Smooth muscle cell (in vitro differentiated cells): ENCODE results near the gene PCDHAC2. TPM values are rescaled to one million over a fixed set of nuclear protein-coding genes. Genes with fewer than 3 reads are reported as not detected.

Experiments
- DNase-seq: peaks from one replicate; lab custom pipeline; 2025; ENCODE audit not compliant: unreplicated experiment; lab: John Stamatoyannopoulos, UW
- H2AFZ ChIP-seq: fragments of 200-600 bp; sonication (generic); 2 replicates; pipeline ENCODE4 v1.6.0; 2016; ENCODE audit warnings: antibody characterized with exemption, low read depth, mild to moderate bottlenecking
- H3F3A ChIP-seq: fragments of 200-600 bp; sonication (generic); 2 replicates; pipeline ENCODE4 v1.6.0; 2017; ENCODE audit warnings: antibody characterized with exemption, low read depth
- H3K27ac ChIP-seq: fragments of 200-600 bp; sonication (generic); 2 replicates; pipeline ENCODE4 v1.5.1; 2016; ENCODE audit warnings: low read depth, mild to moderate bottlenecking
- H3K27me3 ChIP-seq: fragments of 200-600 bp; sonication (generic); 2 replicates; pipeline ENCODE4 v1.6.1; 2016; ENCODE audit warnings: low read depth, mild to moderate bottlenecking
- H3K36me3 ChIP-seq: fragments of 200-600 bp; sonication (generic); 2 replicates; pipeline ENCODE4 v1.5.1; 2016; ENCODE audit warnings: low read depth
- H3K4me1 ChIP-seq: fragments of 200-600 bp; sonication (generic); 2 replicates; pipeline ENCODE4 v1.5.1; 2016; ENCODE audit warnings: low read depth
- H3K4me2 ChIP-seq: fragments of 200-600 bp; sonication (generic); 2 replicates; pipeline ENCODE4 v1.6.0; 2016; ENCODE audit warnings: mild to moderate bottlenecking
- H3K4me3 ChIP-seq: fragments of 200-600 bp; sonication (generic); 2 replicates; pipeline ENCODE4 v1.5.1; 2016; ENCODE audit warnings: mild to moderate bottlenecking
- H3K79me2 ChIP-seq: fragments of 200-600 bp; sonication (generic); 2 replicates; pipeline ENCODE4 v1.6.0; 2016; ENCODE audit warnings: low read depth, mild to moderate bottlenecking
- H3K9ac ChIP-seq: fragments of 200-600 bp; sonication (generic); 2 replicates; pipeline ENCODE4 v1.6.0; 2016; ENCODE audit warnings: low read depth
- H3K9me3 ChIP-seq: fragments of 200-600 bp; sonication (generic); replicated peaks from 2 replicates; pipeline ENCODE4 v1.5.1; 2016; ENCODE audit warnings: low read depth
- H4K20me1 ChIP-seq: fragments of 200-600 bp; sonication (generic); 2 replicates; pipeline ENCODE4 v1.6.0; 2016; ENCODE audit warnings: low read depth
- WGBS: methylation state at CpG from one replicate; pipeline ENCODE4 v1.1.7; 2016; ENCODE audit warnings: low lambda C conversion rate; 5-methylcytosine and 5-hydroxymethylcytosine counted together
- polyA plus RNA-seq: library from polyadenylated mRNA; unstranded; fragments of >200 nt; fragmentation: Nextera tagmentation; extraction: Ambion mirVana; gene quantifications from 2 replicates; pipeline ENCODE4 v1.2.1, GENCODE V29; 2016
- total RNA-seq: library from RNA; depleted of rRNA; stranded (reverse); fragments of >200 nt; gene quantifications from 2 replicates; pipeline ENCODE4 v1.2.3, GENCODE V29; 2014
- TF ChIP-seq, protein P1 (sequence below): fragments of 200-600 bp; sonication (generic); IDR thresholded peaks from 2 replicates; pipeline ENCODE4 v1.5.1; 2017; ENCODE audit warnings: borderline replicate concordance, mild to moderate bottlenecking, antibody characterized with exemption; ENCODE audit not compliant: insufficient read depth, poor library complexity, severe bottlenecking

PCDHAC2 gene
- total and polyA plus RNA-seq, 2 experiments from 2014 or later: 4.7 to 5.2 TPM

DNA sequence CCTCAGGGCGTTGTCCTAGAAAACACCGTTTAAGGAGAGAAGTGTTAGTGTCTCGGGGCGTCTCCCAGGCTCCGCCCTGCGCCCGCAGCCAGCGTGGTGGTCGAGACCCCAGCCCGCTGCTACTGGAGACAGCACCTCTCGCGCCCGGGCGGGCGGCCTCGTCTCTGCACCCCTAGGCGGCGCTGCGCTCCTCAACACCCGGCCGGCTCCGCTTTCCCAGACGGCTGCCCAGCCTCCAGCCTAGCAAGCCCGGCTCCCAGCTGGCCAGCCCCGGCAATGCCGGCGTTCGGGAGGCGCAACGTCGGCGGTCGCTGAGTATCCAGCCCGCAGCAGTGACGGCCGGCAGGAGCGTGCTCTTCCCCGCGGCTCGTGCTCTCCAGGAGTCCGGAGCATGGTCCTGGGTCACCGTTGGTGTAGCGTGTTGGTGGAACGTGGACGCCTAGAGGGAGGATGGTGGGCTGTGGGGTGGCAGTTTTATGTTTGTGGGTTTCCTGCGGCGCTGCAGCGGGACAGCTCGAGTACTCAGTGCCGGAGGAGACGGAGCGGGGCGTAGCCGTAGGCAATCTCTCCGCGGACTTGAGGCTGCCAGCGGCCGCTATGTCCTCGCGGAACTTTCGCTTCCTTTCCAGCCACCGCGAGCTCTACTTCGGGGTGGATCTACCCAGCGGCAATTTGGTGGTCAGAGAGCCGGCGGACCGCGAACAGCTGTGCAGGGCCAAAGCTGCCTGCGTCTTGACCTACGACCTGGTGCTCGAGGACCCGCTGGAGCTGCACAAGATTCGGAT, 39.6 kb upstream of the PCDHAC2 start:
- Histone ChIP-seq H3K4me3 (peak overlapping the region; percentile 73), H2AFZ (peak overlapping the region; percentile 74), H3K4me2 (peak overlapping the region; percentile 96), H3K27me3 (no peaks in the 10 kb centered on the region), H4K20me1 (peaks cover 56% of the 10 kb centered on the region), H3K9ac (peak overlapping the region; percentile 10), H3F3A (peaks cover 6% of the 10 kb centered on the region), H3K79me2 (no peaks in the 10 kb centered on the region), H3K27ac (no peak overlapping the region), H3K36me3 (no peaks in the 10 kb centered on the region), H3K9me3 (no peaks in the 10 kb centered on the region), H3K4me1 (peaks cover 4% of the 10 kb centered on the region)
- DNase-seq: peak; percentile 77
- TF ChIP-seq, protein P1, sequence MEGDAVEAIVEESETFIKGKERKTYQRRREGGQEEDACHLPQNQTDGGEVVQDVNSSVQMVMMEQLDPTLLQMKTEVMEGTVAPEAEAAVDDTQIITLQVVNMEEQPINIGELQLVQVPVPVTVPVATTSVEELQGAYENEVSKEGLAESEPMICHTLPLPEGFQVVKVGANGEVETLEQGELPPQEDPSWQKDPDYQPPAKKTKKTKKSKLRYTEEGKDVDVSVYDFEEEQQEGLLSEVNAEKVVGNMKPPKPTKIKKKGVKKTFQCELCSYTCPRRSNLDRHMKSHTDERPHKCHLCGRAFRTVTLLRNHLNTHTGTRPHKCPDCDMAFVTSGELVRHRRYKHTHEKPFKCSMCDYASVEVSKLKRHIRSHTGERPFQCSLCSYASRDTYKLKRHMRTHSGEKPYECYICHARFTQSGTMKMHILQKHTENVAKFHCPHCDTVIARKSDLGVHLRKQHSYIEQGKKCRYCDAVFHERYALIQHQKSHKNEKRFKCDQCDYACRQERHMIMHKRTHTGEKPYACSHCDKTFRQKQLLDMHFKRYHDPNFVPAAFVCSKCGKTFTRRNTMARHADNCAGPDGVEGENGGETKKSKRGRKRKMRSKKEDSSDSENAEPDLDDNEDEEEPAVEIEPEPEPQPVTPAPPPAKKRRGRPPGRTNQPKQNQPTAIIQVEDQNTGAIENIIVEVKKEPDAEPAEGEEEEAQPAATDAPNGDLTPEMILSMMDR: peak; percentile 94
- under 1% methylated on average over 74 of the region's 74 CpGs for WGBS

DNA sequence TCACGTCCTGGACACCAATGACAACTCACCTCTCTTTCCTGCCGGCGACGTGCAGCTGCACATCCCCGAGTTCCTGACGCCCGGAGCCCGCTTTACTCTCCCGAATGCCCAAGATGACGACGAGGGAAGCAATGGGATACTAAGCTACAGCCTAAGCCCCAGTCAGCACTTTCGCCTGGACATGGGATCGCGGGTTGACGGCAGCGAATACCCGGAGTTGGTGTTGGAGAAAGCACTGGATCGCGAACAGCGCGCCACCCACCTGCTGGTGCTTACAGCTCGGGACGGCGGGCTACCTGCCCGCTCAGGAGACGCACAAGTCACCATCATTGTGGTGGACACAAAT, 39.1 kb upstream of the PCDHAC2 start:
- 5% methylated on average over 26 of the region's 26 CpGs for WGBS
- Histone ChIP-seq H3K9ac (peak overlapping the region; percentile 10), H3K4me3 (peak overlapping the region; percentile 73)

DNA sequence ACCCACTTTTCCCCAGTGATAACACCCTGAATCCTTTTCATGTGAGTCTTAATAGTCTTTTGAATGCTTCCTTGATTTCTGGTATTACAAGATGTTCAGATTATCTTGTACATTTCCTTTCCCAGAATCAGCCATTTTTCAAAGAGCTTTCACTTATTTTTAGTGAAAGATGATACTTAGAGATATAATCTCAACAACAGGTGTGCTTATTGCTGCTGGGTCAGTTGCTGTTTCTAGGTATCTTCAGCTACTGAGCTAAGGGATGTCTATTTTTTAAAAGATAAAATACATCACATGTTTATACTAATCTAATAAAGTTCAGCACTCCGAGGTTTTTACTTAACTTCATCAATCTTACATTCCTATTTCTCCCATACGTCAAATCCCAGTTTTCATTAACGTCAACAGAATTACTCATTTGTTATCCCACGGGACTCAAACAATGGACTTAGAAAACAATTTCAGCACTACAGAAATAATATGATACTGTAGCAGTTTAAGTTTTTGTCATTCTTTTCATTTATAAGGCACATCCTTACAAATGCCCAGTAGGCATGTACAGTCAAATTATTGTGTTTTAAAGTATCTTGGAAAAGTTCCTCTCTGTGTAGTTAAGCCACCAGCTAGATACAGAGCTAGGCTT, 31.2 kb upstream of the PCDHAC2 start:
- no peaks in the 10 kb centered on the region for H3K27me3 ChIP-seq
- H3K27ac ChIP-seq: no peak overlapping the region
- no peaks in the 10 kb centered on the region for H3K79me2 ChIP-seq
- H2AFZ ChIP-seq: no peak overlapping the region
- DNase-seq: no peak
- H3K9me3 ChIP-seq: no peaks in the 10 kb centered on the region
- H3K9ac ChIP-seq: no peak overlapping the region
- peaks cover 23% of the 10 kb centered on the region for H4K20me1 ChIP-seq
- H3K4me2 ChIP-seq: no peak overlapping the region
- H3K36me3 ChIP-seq: no peaks in the 10 kb centered on the region
- WGBS: 94% methylated on average over 4 of the region's 4 CpGs
- no peaks in the 10 kb centered on the region for H3K4me1 ChIP-seq
- TF ChIP-seq, protein P1: no peak
- no peaks in the 10 kb centered on the region for H3F3A ChIP-seq
- H3K4me3 ChIP-seq: no peak overlapping the region

More for the DNA sequence above, 39.1 kb upstream of the PCDHAC2 start:
- Histone ChIP-seq H3K36me3 (no peaks in the 10 kb centered on the region), H3K27ac (no peak overlapping the region), H3K9me3 (no peaks in the 10 kb centered on the region), H3K4me2 (peak overlapping the region; percentile 96), H4K20me1 (peaks cover 56% of the 10 kb centered on the region), H3K79me2 (no peaks in the 10 kb centered on the region), H3F3A (peaks cover 6% of the 10 kb centered on the region), H3K27me3 (no peaks in the 10 kb centered on the region), H2AFZ (peak overlapping the region; percentile 48), H3K4me1 (peaks cover 4% of the 10 kb centered on the region)
- TF ChIP-seq, protein P1: no peak
- no peak for DNase-seq
